NCI-H460 (cell line): ENCODE measurements around the gene SLK. TPM values are rescaled to one million over a fixed set of nuclear protein-coding genes. Genes with fewer than 3 reads are reported as not detected.
A peak's percentile ranks its signal among the peaks of the same experiment; 100 is the strongest.

ENCODE experiments used
- DNase-seq: peaks from one replicate; pipeline ENCODE4 v3.0.0-alpha.2; 2016; ENCODE audit warnings: low read depth; ENCODE audit errors: extremely low read depth
- total RNA-seq: library from RNA; depleted of rRNA; stranded (reverse); fragments of >200 nt; shearing (Covaris generic); gene quantifications from 2 replicates; pipeline ENCODE4 v1.2.3, GENCODE V29; 2014

The SLK gene
- total RNA-seq, 1 experiment from 2014 or later = 62.3 TPM

DNA sequence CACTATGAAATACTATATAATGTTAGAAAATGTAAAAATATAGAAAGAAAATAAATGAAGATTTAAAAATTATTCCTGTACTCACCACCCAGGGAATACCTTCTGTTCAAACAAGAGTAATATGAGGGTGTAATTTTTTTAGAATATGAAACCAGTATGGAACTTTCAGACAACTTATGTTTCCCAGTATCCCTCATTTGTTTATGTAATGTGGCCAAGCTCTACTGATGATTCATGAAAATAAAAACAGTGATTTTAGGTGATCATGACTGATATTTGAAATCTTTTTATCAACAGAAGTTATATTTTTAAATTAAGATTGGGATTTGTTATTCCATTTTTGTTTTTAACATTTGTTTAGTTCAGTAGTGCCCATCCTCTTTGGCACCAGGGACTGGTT is 18.8 kb downstream of the SLK start:
- no peak for DNase-seq

DNA sequence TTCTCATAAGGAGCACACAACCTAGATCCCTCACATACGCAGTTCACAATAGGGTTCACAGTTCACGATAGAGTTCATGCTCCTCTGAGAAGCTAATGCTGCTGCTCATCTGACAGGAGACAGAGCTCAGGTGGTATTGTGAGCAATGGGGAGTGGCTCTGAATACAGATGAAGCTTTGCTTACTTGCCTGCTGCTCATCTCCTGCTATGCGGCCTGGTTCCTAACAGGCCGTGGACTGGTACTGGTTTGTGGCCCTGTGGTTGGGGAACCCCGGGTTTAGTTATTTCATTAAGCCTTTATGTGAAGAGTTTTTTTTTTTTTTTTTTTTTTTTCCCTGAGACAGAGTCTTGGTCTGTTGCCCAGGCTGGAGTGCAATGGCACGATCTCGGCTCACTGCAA is 19.4 kb downstream of the SLK start:
- no peak for DNase-seq

DNA sequence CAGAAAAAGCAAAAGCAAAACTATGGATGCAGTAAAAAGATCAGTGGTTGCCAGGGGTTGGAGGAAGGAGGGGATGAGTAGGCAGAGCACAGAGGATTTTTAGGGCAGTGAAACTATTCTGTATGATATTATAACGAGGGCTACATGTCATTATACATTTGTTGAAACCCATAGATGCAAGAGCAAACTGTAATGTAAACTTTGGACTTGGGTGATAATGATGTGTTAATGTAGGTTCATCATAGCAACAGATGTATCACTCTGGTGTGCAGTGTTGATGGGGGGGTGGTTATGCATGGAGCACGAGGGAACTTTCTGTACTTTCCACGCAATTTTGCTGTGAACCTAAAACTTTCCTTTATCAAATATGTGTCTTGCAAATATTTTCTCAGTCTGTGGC is 23.2 kb downstream of the SLK start:
- DNase-seq = no peak

DNA sequence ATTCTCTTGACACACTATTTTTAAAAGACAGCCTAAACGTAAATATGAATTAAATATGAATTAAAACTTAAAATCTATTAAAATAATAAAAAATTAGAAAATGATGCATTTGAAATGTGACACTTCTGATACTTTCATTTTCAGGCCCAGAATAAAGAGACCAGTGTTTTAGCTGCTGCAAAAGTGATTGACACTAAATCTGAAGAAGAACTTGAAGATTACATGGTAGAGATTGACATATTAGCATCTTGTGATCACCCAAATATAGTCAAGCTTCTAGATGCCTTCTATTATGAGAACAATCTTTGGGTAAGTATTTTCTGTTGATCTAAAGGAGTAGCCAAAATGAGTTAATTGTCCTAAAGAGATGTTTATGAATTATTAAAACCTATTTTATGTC is 23.6 kb downstream of the SLK start:
- no peak for DNase-seq

DNA sequence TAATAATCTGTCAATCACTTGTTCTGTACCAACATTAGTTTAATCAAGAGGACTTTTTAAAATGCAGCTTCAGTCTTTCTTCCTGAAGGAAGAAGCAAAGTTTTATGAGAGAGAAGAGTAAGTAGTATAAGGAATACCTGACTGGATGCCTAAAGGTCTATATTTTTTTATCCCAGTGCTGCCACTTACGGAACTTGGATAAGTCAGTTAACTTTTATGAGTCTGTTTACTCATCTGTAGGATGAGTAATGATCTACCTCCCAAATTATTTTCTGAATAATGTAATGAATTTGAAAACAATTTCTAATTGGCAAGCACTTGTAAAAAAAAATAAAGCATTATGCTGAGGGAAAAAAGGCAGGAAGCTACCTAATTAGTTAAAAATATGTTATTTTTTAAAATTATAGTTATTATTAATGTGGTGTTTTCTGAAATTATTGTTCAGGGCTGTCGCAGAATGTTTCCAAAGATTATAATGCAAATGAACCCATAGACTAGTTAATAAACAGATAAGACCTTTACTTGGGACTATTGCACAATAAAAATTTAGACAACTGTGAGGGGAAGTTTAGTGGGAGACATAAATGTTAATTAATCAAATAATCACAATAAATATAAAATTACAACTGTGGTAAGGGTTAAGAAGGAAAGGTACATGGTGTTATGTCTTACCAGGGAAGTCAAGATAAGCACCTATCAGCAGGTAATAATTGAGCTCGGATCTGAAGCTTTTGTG is 24.6 kb downstream of the SLK start:
- no peak for DNase-seq

DNA sequence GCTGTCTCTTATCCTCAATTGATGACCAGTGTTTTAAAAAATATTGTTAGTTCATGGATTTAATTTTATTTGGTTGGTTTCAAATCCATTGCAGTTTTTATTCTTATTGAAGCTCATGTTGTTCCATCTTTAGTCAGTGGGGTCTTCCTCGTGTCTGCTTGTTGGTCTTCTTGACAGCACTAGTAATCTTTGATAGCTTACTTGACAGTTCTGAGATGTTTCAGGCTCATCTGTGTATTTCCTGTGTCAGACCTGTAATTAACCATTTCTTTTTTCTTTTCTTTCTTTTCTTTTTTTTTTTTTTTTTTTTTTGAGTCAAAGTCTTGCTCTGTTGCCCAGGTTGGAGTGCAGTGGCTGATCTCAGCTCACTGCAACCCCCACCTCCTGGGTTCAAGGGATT is 28.2 kb downstream of the SLK start:
- no peak for DNase-seq

DNA sequence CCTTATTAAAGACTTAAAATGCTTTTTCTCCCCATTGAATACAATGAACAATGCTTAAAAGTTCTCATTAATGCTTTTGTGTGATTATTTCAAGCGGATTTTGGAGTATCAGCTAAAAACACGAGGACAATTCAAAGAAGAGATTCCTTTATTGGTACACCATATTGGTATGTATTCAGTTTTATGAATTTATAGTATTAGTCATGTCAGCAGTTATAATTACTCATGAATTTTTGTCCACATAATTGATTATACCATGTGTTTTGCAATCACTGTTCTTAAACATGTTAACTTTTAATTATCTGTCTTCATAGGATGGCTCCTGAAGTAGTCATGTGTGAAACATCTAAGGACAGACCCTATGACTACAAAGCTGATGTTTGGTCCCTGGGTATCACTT is 31.9 kb downstream of the SLK start:
- no peak for DNase-seq

DNA sequence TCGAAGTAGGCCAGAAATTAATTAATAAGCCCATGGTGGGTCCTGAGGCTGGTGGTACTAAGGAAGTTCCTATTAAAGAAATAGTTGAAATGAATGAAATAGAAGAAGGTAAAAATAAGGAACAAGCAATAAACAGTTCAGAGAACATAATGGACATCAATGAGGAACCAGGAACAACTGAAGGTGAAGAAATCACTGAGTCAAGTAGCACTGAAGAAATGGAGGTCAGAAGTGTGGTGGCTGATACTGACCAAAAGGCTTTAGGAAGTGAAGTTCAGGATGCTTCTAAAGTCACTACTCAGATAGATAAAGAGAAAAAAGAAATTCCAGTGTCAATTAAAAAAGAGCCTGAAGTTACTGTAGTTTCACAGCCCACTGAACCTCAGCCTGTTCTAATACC is 36.0 kb downstream of the SLK start:
- no peak for DNase-seq

DNA sequence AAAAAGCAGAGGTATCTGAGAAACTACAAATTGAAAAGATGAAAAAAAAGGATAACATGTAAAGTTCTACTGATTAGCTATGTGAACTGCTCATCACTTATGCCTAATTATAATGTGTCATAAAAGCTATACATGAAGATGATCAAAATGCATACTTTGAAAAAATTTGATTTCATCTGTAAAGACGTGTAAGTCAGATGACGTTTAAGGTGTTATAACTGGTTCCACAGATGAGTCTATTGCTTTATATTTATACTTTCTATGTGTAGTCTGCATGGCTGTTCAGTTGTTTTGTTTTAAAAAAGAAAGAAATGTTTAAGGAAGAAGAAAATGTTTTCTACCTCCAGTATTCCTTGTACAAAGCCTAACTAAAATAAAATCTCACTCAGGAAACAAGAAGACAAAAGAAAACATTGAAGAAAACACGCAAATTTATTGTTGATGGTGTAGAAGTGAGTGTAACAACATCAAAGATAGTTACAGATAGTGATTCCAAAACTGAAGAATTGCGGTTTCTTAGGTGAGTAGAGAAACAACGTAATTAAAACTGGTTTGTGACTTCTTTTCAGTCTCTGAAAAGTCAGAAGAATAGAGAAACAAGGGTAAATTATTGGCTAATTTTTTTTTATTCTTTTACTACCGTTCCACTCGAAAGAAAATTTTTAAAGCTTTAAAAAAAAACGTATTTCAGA is 38.4 kb downstream of the SLK start:
- DNase-seq = no peak

DNA sequence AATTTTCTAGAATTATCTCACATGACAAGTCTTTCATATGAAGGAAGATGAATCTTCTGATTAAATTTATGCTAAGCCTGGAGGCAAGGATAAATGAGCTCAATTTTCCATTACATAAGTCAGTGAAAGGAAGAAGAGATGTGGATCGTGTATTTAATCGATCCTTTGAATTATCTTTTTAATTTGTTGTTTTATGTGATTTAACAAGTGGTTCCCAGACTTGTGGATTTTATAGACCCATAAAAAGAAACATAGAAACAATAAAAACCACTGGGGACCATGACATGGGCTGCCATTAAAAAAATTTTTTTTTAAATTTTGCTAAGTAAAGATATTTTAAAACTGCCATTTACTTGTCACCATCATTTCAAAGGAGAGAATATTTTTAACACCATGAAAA is 45.0 kb downstream of the SLK start:
- no peak for DNase-seq

DNA sequence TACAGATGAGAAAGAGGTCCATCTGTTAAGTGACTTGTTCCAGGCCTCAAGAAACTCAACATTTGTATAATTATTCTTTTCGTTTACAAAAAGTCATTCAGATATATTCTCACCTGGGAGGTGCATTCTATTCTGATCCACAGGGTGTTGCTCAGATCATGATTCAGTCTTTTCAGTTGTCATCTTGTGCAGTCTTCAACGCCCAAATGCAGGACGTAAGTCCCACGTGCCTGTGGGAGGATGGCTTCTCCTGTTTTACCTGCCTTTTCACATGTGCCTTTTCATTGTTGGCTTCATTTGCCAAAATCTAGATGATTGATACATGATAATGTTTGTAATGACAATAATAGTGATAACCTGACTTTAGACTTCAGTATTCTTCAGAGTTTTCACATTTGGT is 46.5 kb downstream of the SLK start:
- no peak for DNase-seq

DNA sequence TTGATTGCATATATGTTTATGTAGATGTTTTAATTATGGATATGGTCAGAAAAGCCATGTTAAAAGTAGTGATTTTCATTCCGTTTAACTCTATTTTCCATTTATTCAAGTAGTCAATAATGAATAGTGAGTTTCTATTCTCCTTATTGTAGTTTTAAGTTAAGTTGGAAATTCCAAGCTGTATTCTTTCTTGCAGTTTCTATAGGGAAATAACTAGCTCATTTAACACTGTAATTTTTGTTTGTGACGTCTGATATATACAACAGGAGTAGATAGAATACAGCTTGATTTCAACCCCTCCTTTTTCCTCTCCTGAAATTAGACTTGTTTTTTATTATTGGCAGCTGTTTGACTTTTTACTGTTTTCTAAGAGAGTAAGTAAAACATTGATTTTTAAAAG is 47.2 kb downstream of the SLK start:
- no peak for DNase-seq

DNA sequence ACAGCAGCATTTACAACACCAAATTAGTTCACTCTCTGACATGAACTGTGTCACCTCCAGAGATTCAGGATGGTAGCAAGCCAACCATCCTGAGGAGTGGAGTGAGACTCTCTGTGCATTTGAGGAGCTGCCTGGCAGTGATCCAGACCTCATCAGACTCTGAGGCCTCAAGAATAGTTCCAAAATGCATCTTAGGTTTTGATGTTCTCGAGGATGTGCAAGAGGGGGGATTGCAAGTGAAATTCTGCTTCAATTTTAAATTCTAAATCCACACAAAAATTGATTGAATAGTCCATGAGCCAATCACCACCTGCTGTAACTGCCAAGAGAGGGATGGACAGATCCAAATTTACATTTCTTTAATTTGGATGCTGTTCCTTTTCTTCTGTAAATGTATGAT is 49.7 kb downstream of the SLK start:
- DNase-seq = no peak

DNA sequence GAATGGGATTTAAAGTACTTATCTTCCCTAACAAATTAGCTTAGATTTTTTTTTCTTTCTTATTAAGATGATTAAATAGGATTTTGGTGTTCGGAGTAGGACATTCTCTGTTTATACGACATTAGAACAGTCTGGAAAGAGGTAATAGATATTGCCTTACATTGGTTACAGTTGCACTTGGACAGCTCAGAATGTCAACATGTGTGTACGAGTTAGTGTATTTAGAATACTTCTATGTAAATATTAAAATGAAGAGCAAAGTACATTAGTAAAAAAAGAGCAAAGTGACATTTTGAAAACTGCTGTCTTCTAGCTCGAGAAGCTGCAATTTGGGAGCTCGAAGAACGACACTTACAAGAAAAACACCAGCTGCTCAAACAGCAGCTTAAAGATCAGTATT is 51.5 kb downstream of the SLK start:
- DNase-seq = no peak

DNA sequence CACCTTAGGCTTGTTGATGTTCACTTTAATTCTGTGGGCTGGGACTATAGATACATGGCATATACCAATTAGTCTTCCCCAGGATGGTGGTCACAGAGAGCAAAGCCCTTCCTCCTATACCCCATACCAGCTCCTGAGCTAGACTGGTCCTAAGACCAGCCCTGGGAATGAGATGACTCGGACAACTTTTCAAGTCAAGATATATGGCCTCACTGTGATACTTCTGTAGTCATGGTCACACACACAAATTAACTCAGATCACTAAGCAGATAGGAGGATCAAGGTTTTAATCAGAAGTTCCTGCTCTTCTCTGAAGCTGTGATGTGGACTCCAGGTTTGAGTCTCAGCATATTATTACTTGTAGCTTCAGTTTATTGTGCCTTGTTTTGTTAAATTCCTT is 53.1 kb downstream of the SLK start:
- DNase-seq = no peak

DNA sequence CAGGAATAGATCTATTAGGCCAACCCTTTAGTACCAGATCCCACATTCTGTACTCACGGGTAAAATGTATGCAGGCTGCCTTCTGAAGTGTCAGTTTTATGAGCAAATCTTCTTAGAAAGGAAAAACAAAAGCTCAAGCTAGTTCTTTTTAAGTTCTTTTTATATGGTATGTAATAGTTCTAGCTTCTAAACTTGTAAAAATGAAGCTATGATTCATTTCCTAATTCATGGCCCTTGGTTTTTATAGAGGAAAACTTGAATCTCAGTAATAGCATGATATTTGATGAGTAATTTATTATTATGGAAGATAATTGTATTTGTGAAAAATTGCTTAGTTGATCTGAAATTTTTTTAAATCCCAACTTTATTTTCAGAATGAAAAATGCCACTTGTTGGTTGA is 54.3 kb downstream of the SLK start:
- DNase-seq = no peak

DNA sequence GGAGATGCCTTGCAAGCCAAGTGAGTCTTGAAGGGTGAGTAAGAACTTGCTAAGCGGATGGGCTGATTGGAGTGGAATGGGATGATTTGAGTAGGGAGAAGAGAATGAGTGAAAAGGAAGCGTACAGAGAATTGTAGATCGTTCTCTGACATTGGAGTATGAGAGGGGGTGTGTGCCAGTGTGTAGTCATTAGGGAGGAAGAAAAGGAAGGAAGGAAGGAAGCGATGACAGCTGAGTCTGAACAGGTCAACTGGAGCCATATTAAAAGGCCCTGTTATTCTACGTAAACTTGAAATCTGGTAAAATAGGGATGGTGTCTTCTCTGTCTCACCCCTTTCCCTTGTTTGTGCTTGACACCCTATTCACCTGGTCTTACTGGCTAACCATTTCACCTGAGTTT is 55.1 kb downstream of the SLK start:
- DNase-seq = no peak

DNA sequence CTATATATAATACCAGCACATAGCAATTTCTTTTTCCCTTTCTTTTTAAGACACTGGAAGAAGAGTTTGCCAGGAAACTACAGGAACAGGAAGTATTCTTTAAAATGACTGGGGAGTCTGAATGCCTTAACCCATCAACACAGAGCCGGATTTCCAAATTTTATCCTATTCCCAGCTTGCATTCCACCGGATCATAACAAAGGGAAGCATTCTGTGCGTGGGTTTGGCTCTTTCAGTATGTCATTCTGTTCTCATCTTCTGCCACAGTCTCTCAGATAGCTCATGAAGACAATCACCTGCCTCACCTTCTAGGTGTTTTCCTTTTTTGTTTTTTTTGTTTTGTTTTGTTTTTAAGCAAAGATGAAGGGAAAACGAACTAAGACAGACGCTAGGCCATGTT is 58.6 kb downstream of the SLK start:
- no peak for DNase-seq

DNA sequence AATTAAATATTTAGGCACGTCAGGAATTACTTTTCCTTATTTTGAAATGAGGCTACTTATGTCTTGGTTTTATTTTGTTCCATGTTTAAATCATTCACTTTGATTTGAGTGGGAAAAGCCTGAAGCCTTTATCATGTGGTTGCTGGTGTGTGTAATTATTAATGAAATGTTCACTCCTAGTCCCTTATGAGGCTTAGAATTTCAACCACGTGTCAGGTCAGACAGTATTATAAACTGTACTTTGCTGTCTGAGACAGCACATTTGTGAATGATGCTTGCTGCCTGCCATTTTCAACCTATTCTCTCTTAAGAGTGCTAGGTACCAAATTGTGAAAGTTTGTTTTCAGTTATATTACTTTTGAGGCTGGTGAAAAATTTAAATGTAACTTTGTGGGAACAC is 59.8 kb downstream of the SLK start:
- no peak for DNase-seq

DNA sequence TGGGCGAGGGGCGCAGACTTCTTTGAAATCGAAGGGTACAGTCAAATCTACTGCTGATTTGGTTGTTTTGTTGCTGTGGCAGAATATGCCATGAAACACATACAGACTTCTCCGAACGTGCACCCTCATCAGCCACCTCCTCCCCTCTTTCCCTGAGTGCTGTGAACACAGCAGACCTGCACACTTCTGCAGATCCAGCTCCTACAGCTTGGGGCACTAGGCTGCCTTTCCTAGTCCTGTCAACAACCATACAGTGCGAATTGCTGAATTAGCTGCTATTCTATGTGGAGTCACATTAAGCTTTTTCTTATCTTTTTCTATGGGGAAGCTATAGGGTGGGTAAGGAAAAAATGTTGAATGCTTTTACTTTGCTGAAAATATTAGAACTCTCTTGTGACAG is 61.2 kb downstream of the SLK start:
- peak; percentile 40 for DNase-seq

DNA sequence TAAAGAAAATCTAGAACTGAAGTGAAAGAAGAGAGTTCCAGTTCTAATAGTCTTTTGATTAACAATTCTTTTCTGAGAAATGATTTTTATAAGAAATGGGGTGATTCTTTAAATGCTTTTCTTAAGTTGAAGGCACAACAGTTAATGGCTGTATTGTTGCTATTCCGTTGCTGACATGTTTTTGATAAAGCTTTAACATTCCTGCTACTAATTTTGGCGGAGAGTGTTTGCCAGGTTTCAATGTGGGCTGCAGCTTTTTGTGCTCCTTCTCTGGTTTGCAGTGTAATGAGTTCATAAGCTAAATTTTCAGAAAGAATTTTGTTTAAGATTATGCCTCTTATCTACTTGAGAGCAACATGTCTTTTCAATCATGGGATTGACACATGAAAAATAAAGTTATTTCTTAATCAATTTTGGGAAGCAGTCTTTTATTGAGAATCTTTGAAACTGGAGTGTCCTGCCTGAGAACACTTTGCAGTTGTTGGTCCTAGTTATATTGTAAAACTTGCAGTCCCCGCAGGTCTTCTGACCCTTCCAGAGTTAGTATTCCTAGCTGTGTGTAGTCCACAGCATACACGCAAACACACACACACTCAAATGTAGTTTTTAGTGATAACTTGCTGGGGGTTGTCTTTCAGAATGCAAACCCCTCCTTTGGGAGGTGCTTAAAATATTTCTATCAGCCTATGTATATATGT is 62.0 kb downstream of the SLK start:
- no peak for DNase-seq

DNA sequence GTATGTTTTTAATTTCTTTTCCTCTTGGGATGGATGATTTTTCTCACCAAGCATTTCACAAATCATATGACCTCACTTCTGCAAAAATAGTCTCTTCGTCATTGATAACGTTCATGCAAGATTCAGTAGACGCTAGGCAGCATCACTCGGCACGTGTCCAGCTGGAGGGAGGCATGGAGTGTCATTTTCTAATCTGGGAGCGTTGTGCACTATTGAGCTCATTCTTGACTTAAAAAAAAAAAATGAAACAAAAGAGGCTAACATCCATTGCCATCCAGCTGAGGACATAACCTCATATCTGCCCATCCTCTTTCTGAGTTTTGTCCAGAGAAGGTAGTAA is 62.6 kb downstream of the SLK start:
- no peak for DNase-seq
